ENCODE measurements around the gene WAPL.
A peak's percentile ranks its signal among the peaks of the same experiment; 100 is the strongest.

WAPL gene

DNA sequence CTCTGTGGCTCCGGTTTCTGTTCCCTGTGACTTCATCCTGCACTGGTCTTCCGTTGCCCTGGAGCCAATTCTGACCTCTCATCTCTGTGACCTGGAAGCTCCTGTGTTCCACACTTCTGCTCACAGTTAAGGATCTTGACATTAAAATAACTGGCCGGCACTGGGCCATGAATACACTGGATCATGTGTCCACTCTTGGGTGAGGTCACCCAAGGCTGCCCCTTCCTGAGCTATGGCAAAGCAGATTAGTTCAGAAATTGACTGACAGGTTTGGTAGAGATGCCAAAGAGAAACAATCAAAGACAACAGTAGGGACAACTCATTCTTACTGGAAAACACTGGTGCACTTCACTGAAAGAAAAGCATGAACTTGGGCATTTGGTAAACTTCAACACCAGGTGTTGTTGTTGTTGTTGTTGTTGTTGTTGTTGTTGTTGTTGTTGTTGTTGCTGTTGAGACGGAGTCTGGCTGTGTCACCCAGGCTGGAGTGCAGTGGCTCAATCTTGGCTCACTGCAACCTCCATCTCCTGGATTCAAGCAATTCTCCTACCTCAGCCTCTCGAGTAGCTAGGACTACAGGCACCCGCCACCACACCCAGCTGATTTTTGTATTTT, 118.3 kb downstream of the WAPL start:
- DNase-seq (ENCODE audit: low spot score in 2 of 2) (no peak), ATAC-seq (ENCODE audit: low read depth) (no peak)
- H3K9me3 Mint-ChIP-seq, result peaks cover 3% of the 10 kb centered on the region
- H3K4me3 Mint-ChIP-seq, result no peak overlapping the region
- no peak overlapping the region for H3K27ac Mint-ChIP-seq
- no peaks in the 10 kb centered on the region for H3K36me3 Mint-ChIP-seq
- H3K4me1 Mint-ChIP-seq, result peaks cover 6% of the 10 kb centered on the region
- no peaks in the 10 kb centered on the region for H3K27me3 Mint-ChIP-seq

DNA sequence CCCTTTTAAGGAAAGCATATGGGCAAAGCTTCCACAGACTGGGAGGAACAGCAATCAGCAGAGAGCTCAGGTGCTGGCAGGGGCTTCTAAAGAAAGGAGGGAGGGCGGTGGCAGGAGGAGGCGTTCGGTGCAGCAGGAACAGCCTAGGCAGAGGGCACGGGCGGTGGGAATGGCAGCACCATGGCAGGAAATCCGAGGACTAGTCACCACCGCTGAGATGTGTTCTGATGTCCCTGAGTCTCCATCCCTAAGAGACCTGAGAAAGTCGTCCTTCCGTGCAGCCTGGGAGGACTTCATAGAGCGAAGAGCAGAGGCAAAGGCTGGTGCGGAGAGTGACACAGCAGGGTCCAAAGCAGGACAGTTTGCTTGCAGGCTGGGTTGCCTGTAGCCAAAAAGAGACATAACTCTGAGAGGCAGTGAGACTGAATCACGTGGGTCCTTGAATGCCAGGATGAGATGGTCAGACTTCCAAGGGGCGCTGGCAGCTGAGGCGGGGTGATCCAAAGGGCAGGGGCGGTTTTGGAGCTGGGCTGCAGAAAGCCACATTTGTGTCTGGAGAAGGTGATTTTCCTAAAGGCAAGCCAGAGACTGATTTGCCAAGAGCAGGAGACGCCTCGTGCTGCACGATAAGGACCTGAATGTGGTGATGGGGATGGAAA, 119.2 kb downstream of the WAPL start:
- no peak for DNase-seq (ENCODE audit: low spot score in 2 of 2)
- Mint-ChIP-seq H3K4me3 (no peak overlapping the region), H3K36me3 (no peaks in the 10 kb centered on the region), H3K4me1 (peaks cover 6% of the 10 kb centered on the region), H3K9me3 (peaks cover 3% of the 10 kb centered on the region), H3K27ac (no peak overlapping the region), H3K27me3 (peaks cover 2% of the 10 kb centered on the region)
- no peak for ATAC-seq (ENCODE audit: low read depth)

DNA sequence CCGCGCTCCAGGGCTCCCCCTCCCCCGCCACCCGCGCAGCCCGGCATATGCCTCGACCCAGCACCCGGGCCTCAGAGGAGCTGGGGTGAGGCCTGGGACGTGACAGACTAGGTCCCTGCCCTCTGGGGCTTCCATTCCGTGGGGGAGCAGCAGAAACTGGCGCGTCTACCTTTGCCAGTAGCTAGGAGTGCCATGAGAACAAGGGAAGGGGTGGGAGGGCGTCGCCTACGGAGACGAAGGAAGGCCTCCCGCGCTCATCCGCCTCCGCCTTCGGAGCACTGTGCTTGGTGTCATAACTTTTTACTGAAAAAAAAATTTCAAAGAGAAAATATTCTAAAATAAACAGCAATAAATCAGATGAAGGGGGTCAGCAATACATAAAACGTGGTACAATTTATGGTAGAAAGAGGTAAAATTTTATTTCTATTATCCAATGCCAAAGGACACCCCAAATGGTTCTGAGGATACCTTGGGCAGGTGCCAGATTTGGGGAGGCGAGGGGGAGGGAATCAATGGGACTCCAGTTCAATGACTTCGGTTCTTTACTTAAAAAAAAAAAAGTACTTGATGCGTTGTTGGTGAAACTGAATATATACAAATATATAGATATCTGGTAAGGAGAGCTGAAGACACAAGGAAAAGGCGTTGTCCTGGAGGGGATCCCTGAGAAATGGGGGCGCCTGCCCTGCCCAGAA, 119.9 kb downstream of the WAPL start:
- H3K9me3 Mint-ChIP-seq, result peaks cover 3% of the 10 kb centered on the region
- ATAC-seq (ENCODE audit: low read depth), result no peak

GRCh38 chr10:86400705-86401587, 120.6 kb downstream of the WAPL start:
- Mint-ChIP-seq H3K4me3 (peak overlapping the region; percentile 88), H3K4me1 (peaks cover 6% of the 10 kb centered on the region), H3K27ac (no peak overlapping the region), H3K9me3 (peaks cover 3% of the 10 kb centered on the region), H3K36me3 (no peaks in the 10 kb centered on the region), H3K27me3 (peaks cover 2% of the 10 kb centered on the region)
- DNase-seq (ENCODE audit: low spot score in 2 of 2), result peak; percentile 32 to 53
- peak; percentile 54 for ATAC-seq (ENCODE audit: low read depth)

More for the DNA sequence above, 119.9 kb downstream of the WAPL start:
- H3K4me1 Mint-ChIP-seq, result peaks cover 6% of the 10 kb centered on the region
- H3K4me3 Mint-ChIP-seq, result peak overlapping the region; percentile 88
- no peak overlapping the region for H3K27ac Mint-ChIP-seq
- no peaks in the 10 kb centered on the region for H3K36me3 Mint-ChIP-seq
- DNase-seq (ENCODE audit: low spot score in 2 of 2), result no peak
- H3K27me3 Mint-ChIP-seq, result peaks cover 2% of the 10 kb centered on the region

DNA sequence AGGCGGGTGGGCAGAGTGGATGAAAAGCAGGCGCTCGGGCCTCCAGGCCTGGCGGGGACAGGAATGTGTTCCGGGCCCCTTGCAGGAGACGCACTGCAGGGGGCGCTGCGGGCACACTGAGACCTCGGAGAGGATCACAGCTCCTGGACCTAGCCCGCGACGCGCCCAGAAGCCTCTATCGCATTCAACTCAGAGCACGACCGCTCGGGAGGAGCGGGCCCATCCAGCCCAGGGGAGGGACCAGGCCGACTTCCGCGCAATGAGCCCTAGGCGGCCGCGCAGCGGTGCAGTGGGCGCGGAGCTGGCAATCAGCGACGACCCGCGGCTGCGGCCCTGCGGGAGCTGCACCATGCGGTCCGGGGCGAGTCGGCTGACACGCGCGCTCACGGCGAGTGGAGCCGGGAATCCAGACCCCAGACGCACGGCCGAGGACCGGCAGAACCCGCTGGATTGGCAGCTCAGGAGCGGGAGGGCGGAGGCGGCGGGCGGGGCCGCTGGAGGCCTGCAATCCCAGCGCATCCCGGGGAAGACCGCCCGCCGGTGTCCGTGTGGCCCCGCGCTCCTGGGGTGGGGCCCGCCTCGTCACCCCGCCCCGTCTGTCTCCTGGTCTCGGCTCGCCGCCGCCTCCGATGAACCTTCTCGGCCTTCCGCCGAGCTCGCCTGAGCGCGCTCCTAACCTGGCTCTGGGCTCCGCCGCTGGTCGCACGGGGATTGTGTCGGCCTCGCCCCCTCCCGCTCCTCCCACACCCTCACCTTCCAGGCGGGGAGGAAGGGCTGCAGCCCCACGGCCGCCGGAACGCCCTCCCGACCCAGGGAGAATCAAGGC, 121.5 kb downstream of the WAPL start:
- Mint-ChIP-seq H3K4me3 (peak overlapping the region; percentile 88), H3K27me3 (peaks cover 2% of the 10 kb centered on the region), H3K36me3 (no peaks in the 10 kb centered on the region), H3K4me1 (peaks cover 6% of the 10 kb centered on the region), H3K9me3 (peaks cover 1% of the 10 kb centered on the region), H3K27ac (peak overlapping the region; percentile 28)
- peak; percentile 85 to 89 for DNase-seq (ENCODE audit: low spot score in 2 of 2)
- ATAC-seq (ENCODE audit: low read depth), result peak; percentile 81

DNA sequence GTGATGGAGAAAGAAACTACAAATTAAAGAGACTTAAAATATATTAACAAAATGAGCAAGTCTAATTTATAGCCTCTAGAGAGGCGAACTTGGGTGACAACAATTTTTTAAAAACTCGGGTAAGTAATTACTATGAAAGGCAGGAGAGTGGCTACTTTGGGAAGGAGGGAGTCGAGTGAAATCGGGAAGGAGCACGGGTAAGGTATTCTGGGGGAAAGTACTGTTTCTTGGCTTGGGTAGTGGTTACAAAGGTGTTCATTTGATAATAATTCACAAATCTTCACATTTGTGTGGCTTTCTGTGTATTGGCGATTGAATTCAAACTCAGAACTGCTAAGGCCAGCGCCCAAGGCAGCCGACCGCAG, 122.1 kb downstream of the WAPL start:
- Mint-ChIP-seq H3K27ac (peak overlapping the region; percentile 28), H3K36me3 (no peaks in the 10 kb centered on the region), H3K4me1 (peaks cover 6% of the 10 kb centered on the region), H3K27me3 (peaks cover 2% of the 10 kb centered on the region), H3K4me3 (peak overlapping the region; percentile 88), H3K9me3 (peaks cover 1% of the 10 kb centered on the region)
- DNase-seq (ENCODE audit: low spot score in 2 of 2) (no peak), ATAC-seq (ENCODE audit: low read depth) (no peak)

DNA sequence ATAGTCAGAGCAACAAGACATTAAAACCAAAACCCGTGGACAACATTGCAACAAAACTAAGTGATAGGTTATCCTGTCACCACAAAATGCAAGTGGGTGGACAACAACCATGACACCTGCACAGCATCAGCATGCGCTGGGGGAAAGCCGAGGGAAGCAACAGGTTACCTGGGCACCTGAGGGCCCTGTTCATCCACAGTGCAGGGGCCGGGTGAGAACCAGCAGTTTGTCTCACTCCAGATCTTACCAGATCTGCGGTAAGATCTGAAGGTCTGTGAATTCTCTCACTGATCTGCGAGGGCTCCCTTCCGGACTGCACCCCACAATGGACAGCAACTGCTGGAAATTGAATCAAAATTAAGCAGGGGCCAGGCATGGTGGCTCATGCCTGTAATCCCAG, 124.5 kb downstream of the WAPL start:
- DNase-seq (ENCODE audit: low spot score in 2 of 2), result no peak
- no peaks in the 10 kb centered on the region for H3K9me3 Mint-ChIP-seq
- peaks cover 6% of the 10 kb centered on the region for H3K27me3 Mint-ChIP-seq
- ATAC-seq (ENCODE audit: low read depth), result no peak
- no peak overlapping the region for H3K4me3 Mint-ChIP-seq
- no peaks in the 10 kb centered on the region for H3K36me3 Mint-ChIP-seq
- H3K4me1 Mint-ChIP-seq, result peaks cover 14% of the 10 kb centered on the region
- no peak overlapping the region for H3K27ac Mint-ChIP-seq

- Mint-ChIP-seq H3K27ac (no peak overlapping the region), H3K27me3 (peaks cover 16% of the 10 kb centered on the region), H3K4me1 (peaks cover 17% of the 10 kb centered on the region), H3K36me3 (no peaks in the 10 kb centered on the region), H3K9me3 (no peaks in the 10 kb centered on the region), H3K4me3 (no peak overlapping the region)
- DNase-seq (ENCODE audit: low spot score in 2 of 2), result no peak
- no peak for ATAC-seq (ENCODE audit: low read depth)
These were observed 127.6 kb downstream of the WAPL start for GRCh38 chr10:86393862-86394455.

DNA sequence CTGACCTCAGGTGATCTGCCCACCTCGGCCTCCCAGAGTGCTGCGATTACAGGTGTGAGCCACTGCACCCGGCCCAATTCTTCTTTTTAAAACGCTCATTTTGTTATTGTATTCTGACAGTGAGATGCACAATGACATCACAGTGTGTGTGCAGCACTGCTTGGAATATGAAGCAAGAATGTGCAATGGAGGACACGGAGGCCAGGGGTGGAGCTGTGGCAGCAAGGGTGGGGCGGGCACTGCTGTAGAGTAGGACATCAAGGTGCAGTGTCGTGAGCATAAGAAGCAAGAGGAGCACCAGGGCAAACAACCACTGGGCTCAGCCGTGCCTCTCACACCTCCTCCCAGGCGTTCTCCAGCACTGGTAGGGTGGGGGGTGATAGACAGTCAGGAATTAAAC, 128.2 kb downstream of the WAPL start:
- Mint-ChIP-seq H3K27me3 (peaks cover 18% of the 10 kb centered on the region), H3K9me3 (no peaks in the 10 kb centered on the region), H3K4me1 (peaks cover 18% of the 10 kb centered on the region), H3K27ac (no peak overlapping the region), H3K4me3 (no peak overlapping the region), H3K36me3 (no peaks in the 10 kb centered on the region)
- ATAC-seq (ENCODE audit: low read depth) (no peak), DNase-seq (ENCODE audit: low spot score in 2 of 2) (no peak)

DNA sequence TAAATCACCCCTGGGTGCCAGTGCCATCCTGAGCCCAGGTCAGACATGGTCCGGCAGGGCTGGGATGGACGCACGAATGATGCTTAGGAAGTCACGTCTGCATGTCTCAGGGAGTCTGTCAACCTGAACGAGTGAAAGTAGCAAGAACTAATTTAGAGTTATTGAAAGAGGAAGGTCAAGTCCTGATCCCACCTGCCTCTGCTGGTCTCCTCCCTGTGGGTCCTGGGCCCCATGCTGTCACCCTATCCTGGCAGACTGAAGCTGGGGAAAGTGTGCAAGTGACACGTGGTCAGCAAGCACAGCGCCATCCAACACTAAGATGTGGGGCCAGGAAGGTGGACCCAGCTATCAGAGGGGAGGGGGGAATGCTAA, 128.9 kb downstream of the WAPL start:
- H3K4me3 Mint-ChIP-seq, result no peak overlapping the region
- H3K9me3 Mint-ChIP-seq, result no peaks in the 10 kb centered on the region
- no peak overlapping the region for H3K27ac Mint-ChIP-seq
- H3K27me3 Mint-ChIP-seq, result peaks cover 21% of the 10 kb centered on the region
- peaks cover 22% of the 10 kb centered on the region for H3K4me1 Mint-ChIP-seq
- H3K36me3 Mint-ChIP-seq, result no peaks in the 10 kb centered on the region
- peak; percentile 49 for ATAC-seq (ENCODE audit: low read depth)
- DNase-seq (ENCODE audit: low spot score in 2 of 2), result no peak

- Mint-ChIP-seq H3K27me3 (peaks cover 26% of the 10 kb centered on the region), H3K27ac (no peak overlapping the region), H3K36me3 (no peaks in the 10 kb centered on the region)
These were observed 129.4 kb downstream of the WAPL start for GRCh38 chr10:86391986-86392722.

GRCh38 chr10:86391236-86391840, 130.3 kb downstream of the WAPL start:
- H3K27ac Mint-ChIP-seq, result no peak overlapping the region
- peaks cover 26% of the 10 kb centered on the region for H3K4me1 Mint-ChIP-seq
- peaks cover 27% of the 10 kb centered on the region for H3K27me3 Mint-ChIP-seq
- no peak overlapping the region for H3K4me3 Mint-ChIP-seq
- ATAC-seq (ENCODE audit: low read depth) (no peak), DNase-seq (ENCODE audit: low spot score in 2 of 2) (no peak)
- no peaks in the 10 kb centered on the region for H3K9me3 Mint-ChIP-seq
- no peaks in the 10 kb centered on the region for H3K36me3 Mint-ChIP-seq

More at GRCh38 chr10:86391986-86392722, 129.4 kb downstream of the WAPL start:
- no peak for DNase-seq (ENCODE audit: low spot score in 2 of 2)
- H3K9me3 Mint-ChIP-seq, result no peaks in the 10 kb centered on the region
- ATAC-seq (ENCODE audit: low read depth), result no peak
- H3K4me3 Mint-ChIP-seq, result no peak overlapping the region
- peaks cover 26% of the 10 kb centered on the region for H3K4me1 Mint-ChIP-seq
